Ramos (cell line): ENCODE measurements around the gene PSMF1.

Experiments
- in situ Hi-C: fragments of 300-500 bp; cut with MboI; formaldehyde crosslinking; loops from one replicate; pipeline ENCODE4 v1.14.3; 2022; ENCODE audit warnings: low sequenced_read_pairs; ENCODE audit not compliant: unreplicated experiment

The PSMF1 gene, protein sequence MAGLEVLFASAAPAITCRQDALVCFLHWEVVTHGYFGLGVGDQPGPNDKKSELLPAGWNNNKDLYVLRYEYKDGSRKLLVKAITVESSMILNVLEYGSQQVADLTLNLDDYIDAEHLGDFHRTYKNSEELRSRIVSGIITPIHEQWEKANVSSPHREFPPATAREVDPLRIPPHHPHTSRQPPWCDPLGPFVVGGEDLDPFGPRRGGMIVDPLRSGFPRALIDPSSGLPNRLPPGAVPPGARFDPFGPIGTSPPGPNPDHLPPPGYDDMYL

DNA sequence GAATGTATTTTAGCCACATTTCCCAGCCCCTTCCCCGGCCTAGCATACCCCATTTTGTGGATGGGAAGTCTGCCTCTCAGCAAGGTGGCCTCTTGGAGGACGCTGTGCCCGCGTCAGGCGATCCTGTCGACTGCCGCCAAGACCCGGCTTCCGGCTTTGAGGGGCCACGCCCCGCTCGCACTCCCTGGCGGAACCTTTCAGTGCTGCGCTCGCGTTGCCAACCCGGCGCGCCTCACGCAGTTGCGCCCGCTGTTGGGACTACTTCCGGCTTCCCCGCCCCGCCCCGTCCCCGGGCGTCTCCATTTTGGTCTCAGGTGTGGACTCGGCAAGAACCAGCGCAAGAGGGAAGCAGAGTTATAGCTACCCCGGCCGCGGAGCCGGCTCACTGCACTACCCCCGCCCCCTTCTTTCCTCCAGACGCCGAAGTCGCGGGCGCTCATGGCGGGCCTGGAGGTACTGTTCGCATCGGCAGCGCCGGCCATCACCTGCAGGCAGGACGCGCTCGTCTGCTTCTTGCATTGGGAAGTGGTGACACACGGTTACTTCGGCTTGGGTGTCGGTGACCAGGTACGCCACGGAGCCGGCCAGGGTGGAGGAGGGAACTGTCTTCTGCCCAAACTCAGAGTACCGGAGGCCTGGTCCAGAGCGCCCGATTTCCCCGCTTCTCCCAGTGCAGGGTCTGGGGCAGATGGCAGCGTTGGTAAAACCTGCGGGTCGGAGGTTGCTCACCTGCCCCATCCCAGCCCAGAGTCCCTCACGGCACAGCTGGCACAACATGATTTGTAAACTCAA is at the start of gene PSMF1:
Gene PSMF1, plus strand, starts transcription at position 267 of the 792 bp plus-strand sequence. Its CDS starts 172 bp downstream, at position 439.
- in situ Hi-C loops, result no loop called here

DNA sequence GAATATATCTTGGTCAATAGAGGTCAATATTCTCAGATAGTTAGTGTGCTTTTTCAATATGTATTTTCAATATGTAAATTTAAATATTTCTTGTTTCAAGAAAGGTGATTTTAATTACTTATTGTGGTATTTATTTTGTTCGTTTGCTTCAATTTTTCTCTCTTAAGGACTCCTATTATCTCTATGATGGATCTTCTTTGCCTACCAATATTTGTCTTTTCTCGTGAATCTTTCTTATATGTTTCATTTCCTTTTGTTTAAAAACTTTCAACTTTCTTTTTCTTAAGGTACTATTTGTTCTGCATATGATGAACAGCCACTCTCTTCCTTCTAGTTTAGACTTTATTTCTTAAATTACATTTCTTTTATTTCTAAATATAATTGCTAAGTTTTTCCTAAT is 46.1 kb upstream of the PSMF1 start:
- in situ Hi-C loops, result no loop called here

DNA sequence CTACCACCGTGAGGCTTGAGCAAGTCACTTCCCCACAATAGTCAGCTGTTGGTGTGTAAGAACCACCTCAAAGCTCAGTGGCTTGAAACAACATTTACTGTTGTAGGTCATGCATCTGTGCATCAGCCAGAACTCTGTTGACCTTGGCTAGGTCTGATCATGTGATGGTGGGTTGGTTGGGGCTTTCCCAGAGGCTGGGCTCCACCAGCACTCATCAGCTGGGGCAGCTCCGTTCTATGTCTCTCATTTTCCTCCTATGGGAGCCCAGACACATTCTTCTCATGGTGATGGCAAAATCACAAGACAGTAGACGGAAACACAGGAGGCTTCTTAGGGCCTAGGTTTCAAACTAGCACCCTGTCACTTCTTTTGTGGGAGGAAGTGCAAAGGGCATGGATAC is 42.8 kb upstream of the PSMF1 start:
- in situ Hi-C loops, result no loop called here

DNA sequence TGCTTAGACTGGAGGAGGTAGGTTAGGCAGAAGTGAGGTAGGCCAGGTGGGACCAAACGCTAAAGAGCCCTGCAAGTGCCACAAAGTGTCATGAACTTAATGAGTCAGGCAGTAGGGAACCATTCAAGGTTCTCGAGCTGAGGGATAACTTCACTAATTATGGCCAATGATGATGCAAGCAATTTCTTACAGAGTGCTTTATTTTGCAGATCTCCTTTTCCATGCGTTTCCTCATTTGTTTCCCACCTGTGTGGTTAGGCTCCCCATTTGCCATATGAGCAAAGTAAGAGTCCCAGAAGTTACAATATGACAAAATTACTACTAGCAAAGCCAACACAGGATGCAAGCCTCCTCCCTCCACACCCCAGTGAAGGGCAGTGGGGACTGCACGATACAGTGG is 36.5 kb upstream of the PSMF1 start:
- in situ Hi-C loops, result no loop called here

DNA sequence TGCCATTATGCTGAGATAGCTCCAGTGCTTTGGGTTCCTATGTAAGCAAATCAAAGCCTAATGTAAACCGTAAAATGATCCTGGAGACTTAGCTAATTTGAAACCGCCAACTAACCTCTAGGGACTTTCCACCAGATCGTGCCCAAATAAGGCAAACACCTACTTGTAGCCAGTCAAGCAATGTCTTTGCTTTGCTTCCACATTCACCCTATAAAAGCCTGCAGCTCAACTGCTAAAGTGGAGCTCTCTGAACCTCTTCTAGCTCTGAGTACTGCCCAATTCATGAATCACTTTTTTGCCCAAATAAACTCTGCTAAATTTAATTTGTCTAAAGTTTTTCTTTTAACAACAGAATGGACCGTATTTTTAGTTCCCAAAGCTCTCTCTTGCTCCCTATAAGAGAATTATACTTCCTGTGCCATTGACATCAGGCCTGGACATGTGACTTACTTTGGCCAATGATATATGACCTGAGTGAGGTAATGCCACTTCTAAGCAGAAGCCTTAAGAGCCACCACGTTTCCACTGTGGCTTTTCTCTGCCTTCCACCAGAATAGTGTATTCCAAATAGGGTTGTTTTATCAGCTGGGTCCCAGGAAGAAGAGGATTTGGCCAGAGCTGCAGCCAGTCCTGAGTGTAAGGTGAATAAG is 34.8 kb upstream of the PSMF1 start:
- in situ Hi-C loops, result no loop called here

DNA sequence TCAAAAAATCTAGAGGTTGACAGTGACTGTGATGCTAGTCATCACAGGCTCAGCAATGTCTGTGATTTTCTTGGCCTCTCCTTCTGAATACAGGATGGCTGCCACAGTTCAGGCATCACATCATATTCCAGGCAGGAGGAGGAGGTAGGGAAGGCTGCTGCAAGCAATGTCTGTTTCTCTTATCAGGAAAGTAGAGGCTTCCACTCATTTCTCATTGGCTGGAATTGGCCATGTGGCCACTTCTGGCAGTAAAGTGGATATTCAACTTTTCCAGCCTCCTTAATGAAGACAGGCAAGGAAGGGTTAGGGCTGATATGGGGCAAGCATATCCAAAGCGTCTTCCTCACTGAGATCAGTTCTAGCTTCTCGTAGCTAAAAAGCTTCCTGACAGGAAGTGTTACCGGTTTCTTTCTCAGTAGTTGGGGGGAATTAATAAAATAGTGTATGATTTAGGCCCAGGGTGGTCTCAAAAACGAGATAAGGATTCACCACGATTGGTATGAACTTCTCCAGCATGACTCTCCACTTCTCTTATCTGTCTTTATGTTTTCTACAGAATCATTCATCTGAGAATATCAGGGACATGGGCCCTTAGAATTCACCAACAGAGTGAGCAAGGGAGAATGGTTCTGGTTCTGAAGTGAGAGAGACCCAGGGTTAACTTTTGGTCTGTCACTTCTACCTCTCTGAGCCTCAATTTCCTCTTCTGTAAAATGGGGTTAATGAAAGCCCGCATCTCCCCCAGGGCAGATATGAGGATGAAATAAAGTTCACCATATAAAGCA is 32.7 kb upstream of the PSMF1 start:
- in situ Hi-C loops, result no loop called here

DNA sequence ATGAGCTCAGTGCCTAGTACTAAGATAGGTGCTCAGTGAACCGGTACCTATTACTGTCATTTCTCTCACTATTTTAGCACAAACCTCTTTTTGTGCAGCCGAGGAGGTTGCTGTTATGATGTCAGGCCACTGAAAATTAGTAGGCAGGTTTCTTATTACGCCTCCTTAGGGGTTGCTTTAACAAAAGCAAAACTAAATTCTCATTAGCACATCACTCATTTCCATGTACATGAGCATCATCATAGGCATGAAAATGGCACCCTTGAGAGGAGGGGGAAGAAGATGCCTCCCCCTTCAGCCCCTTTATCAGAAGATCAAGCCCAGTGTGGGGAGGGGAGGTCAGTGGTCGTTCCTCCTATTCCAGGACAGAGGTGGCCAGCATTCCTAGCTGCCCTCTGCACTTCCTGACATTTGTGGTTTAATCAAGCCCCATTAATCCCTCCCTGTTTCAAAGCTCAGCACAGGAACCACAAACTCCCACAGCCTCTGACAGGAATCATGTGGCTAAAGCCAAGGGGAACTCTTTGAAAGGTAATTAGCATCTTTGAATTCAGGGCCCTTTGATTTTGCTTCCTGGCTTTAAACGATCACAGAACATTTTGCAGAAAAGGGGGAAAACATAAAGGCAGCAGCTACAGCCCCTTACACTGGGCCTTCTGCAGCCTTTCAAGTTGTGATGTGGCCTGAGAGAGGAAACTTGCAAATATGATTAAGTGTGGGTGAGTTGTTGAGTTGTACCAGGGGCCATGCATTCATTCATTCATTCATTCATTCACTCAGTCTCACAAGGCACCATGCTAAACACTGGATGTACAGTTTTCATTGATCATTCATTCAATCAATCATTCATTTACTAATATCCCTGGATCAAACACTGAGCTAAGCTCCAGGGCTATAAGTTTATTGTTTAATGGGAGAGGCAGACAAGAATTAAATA is 31.9 kb upstream of the PSMF1 start:
- in situ Hi-C loops, result no loop called here

DNA sequence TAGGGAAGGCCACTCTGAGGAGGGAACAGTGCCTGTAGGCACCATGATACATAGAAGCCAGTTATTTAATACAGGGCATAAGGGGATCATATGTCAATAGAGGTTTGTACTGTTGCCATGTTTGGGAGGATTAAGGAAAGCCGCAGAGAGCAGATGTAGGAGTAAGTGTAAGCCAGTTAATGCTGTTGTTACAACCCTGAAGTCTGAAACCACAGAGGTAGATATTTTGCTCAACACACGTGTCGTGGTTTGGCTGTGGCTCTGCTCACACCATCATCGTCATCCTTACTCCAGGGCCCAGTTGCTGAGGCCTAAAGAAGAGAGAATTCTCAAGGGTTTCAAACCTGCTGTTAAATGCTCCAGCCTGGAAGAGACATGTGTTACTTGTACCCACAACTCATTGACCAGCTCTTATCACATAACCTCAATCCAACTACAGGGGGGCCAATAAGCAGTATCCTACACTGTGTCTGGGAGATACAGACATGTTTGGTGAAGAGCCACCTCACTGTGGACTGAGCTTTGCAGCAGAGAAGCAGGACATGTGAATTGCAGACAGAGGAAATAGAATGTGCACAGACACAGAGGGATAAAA is 31.0 kb upstream of the PSMF1 start:
- in situ Hi-C loops, result no loop called here

DNA sequence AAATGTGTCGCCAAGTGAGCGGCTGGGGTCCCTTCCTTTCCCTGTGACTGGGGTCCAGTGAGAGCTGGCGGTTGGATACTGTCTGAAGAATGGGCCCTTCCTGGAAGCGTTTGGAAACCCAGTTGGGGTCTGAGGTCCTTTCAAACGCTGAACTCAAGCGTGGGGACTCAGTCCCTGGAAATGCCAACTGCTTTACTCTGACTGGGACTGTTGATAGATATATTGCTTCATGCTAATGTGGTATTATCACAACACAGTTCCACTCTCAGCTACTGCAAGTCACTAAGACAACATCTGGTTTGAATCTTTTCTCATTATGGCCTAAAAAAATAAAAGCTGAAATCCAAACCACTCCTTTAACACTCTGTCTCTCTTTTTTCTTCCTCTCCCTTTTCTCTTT is 23.7 kb upstream of the PSMF1 start:
- in situ Hi-C loops, result no loop called here

DNA sequence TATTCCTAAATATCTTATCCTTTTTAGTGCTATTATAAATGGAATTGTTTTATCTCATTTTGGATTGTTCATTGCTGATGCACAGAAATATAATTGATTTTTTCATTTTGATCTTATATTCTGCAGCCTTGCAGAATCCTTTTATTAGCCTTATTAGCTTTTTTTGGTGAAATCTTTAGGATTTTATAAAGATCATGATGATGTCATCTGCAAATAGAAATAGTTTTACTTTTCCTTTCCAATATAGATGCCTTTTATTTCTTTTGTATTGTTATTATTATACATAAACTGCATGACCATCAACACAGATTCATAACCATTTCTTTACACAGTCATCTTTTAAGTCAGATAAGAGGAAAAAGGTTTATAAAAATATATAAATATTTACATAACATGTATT is 16.9 kb upstream of the PSMF1 start:
- in situ Hi-C loops, result no loop called here

DNA sequence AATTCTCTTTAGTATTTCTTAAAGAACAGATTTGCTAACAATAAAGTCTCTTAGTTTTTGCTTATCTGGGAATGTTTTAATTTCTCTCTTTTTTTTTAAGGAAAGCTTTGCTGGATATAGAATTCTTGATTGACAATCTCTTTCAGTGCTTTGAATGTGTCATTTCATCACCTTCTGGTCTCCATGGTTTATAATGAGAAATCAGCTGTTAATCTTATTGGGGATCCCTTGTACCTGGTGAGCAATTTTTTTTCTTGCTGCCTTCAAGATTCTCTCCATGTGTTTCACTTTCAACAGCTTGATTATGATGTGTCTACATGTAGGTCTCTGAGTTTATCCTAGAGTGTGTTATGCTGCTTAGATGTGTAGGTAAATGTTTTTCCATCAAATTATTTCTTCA is 16.4 kb upstream of the PSMF1 start:
- in situ Hi-C loops, result no loop called here

DNA sequence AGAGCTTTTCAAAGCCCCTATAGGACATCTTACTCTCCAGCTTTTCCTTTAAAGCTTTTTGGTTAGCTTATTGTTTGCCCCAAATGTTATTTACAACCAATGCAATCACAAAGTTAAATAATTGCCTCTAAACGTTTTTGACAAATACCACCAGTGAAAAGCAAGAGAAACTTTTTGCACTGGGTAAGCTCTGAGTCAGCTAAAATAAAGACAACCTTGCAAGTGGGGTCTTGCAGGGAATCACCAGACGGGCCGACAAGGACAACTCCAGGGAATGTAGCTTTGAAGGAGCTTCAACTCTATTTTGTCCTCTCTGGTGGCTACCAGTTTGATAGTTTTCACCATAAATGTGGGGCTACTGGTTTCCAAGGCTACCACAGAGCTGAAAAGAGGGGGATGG is 14.7 kb upstream of the PSMF1 start:
- in situ Hi-C loops, result no loop called here

DNA sequence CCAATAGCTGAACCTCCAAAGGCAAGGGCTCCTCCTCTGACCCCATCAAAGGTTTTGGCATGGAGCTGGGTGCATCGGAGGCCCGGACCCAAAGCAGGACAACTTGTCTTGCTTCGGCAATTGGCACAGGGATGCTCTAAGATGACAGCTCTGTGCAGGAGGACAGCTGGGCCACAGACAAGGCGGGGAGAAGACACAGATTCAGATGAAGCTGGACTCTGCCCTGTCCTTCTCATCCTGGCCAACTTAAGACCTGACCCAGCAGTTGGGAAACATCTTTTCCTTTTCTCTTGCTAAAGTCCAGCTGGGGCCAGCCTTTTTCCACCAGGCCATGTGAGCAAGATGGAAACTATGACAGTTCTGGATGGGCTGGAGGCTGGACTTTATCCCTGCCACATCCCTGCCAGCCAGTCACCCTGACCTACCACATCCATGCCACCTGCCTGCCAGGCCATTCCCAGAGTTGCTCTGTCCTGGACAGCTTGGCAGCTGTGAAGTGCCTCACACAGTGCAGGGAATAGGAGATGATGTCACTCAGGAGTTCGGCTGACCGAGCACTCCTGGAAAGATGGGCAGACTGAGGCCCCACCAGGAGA is 12.7 kb upstream of the PSMF1 start:
- in situ Hi-C loops, result no loop called here

DNA sequence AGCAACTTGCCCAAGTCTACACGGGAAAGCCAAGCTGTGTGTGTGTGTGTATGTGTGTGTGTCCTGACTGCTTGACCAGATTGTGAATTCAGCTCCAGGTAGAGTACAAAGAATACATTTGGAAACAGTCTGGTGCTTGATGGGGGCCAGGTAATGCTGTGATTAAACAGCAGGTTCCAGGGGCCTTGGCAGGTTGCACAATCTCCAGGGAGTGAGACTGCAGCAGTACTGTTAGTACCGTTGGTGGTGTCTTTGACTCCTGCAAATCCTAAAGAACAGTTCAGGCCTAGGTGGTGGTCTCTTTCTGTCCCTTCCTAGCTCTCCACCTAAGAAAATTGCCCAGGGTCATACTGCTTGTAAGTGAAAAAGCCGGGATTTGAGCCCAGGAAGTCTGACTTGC is 11.2 kb upstream of the PSMF1 start:
- in situ Hi-C loops, result no loop called here

DNA sequence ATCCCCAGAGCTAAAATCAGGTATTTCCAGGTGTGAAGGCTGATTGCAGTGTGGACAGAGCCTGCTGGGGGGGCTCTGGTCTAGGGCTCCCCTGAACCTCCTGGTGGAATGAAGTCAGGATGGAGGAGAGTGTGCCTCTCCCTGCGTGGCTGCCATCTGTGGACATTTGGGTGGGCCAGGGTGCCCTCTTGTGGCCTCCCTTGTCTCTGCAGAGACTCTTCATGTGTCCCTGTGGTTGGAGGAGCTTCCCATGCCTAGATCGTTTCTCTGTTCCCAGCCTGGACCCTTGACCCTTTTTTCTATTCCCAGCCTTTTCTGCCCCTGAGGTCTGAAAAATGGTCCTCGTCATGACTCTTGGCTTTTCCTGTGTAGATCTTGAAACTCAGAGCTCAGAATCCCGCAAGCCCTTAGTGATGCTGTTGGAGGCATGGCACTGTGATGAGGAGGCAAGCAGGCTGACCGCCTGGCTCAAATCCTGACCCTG is 9.9 kb upstream of the PSMF1 start:
- in situ Hi-C loops, result no loop called here

DNA sequence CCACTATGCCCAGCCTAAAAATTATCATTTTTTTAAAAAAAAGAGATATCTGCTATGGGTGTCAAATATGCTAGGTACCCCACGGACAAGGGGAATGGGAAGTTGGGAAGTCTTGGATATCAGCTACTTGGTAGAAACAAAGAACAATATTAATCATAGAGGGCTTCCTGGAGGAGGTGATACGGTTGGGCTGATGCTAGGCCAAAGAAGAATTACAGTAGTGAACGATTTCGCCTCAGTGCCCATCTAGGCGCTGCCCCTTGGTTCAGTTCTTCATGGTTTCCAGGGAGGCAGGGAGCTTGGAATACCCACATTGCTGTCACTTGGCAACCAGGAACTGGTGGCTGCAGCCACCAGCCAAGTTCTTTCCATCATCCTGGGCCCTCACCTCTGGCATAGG is 5.5 kb upstream of the PSMF1 start:
- in situ Hi-C loops, result no loop called here

DNA sequence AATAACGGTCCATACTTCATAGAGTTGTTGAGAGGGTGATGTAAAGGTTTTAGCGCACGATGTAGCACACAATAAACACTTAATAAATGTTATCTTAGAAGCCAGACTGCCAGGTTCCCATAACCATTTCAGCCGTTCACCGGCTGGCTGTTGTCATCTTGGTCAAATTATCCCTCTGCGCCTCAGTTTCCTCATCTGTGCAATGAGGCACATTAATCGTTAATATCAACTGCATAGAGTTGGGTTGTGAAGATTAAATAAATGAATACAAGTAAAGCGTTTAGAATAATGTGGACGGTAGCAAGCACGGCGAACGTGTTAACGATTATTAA is 432 bp upstream of the PSMF1 start:
- in situ Hi-C loops, result no loop called here

DNA sequence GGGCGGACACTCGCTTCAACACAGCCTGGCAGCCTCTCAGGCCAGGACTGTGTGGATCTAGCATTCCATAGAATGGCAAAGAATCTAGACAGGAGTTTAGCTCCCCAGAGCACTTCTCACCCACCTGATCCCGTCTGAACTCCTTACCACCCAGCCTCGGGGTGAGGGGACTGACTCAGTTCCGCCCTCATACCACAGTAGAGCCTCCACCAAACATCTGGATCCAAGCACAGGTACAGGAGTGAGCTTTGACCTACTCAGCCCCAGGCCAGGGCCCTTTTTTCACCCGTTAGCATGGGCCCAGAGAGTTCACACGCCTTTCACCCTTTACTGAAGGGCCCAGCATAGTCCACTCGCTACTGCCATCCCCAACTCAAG is 715 bp downstream of the PSMF1 start:
- in situ Hi-C loops, result no loop called here

DNA sequence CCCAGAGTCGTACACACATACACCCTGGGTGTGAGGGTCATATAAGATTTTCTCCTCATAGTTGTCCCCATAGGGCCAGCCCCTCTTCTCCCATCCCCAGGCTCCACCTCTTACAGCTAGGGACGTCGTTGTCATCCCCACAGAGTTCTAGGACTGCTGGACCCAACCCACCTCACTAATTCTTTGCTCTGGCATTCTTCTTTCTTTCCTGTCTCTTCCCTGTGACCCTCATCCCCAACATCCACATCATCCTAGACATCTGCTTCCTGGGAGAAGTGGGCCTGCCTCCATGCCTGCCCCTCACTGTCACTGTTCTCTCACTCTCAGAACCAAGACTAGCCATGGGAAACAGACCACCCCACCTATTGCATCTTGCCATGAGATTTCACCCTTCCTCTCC is 1.1 kb downstream of the PSMF1 start:
- in situ Hi-C loops, result no loop called here
